NCI-H146 treated with DMSO at 0.1 percent for 48 hours (cell line): ENCODE results near the gene HCN4.

ENCODE experiments used
- DNase-seq: peaks from one replicate; lab custom pipeline; 2025; ENCODE audit not compliant: unreplicated experiment; lab: John Stamatoyannopoulos, UW

The HCN4 gene

DNA sequence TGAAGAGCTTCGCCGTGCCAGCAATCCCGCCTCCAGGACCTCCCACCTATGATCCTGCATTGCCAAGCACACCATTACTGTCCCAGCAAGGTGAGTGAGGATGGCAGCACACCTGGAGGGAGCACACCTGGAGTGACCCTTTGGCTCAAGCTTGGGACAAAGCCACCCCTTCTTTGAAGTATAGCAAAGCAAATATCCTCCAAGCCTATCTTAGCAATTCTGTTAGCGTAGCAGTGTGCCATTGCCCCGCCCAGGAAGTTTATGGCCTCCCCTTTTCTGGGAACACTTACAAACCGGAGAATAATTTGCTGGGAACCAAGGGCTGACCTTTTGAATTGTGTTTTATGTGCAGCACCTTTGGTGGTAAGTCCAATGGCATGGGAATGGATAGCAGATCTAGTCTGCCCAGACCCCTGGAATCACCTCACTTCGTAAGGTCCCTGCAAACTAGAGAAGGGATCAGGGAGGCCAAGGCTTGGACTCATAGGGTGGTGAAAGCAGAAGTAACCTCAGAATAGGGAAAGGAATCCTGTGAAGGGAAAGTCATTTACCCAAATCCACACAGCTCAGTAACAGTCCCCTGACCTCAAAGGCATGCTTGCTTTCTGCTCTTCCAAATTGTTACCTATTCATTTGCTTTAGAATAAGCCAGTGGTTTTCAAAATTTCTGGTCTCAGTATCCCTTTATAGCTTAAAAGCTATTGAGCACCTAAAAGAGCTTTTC lies 70.1 kb downstream of the HCN4 start:
- no peak for DNase-seq

DNA sequence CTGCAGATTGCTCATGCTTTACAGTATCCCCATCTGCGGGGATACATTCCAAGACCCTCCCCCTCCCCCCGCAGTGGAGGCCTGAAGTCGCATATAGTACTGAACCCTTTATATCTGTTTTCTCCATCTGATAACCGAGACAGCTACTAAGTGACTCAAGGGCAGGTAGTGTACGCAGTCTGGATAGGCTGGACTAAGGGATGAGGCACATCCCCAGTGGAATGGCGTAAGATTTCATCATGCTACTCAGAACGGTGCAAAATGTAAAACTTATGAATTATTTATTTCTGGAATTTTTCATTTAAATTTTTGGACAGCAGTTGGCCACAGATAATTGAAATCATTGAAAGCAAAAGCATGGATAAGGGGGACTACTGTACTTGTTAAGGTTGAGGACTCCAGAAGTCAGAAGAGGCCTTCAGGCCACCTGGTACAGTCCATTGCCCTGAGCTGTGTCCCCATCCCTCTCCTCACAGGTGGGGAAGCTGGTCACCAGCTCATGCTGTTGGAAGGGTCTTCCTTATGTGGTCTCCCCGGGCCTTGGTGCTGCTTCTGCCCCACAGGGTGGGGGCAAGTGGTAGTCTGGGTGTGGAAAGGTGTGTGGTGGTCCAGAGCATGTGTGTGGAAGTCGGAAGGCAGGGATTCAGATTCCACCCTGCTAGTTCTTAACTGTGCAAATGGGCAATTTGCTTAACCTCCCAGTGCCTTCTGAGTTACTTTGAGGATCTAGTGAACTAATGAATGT lies 72.0 kb downstream of the HCN4 start:
- no peak for DNase-seq

DNA sequence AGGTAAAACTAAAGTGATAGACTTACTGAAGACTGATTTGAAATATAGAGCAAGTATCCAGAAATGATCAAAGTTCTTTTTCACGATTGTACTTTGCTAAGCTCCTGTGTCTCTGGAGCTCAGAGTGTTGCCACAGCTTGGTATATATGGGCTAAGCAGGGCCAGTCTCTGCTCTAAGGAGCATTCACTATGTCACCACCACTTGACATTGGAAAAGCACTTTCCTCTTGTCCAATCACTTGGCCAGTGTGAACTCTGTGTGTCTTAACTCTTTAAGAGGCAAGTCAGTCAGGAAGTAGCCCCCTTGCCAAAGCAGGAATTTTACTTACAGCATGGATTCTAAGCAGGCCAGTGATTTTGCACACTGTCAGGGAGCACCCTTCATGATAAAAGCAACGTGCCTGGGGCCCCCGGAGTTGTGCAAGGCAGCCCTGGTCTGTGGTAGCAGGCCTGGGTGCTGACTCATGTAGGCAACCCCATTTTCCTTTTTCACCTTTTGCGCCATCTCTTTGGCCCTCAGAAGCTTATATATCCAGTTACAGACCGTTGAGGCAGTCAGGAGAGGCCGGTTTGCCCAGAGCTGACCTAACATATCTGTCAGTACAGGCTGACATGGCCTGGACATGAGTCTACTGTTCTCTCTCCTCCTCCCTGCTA lies 73.0 kb downstream of the HCN4 start:
- DNase-seq, result no peak

DNA sequence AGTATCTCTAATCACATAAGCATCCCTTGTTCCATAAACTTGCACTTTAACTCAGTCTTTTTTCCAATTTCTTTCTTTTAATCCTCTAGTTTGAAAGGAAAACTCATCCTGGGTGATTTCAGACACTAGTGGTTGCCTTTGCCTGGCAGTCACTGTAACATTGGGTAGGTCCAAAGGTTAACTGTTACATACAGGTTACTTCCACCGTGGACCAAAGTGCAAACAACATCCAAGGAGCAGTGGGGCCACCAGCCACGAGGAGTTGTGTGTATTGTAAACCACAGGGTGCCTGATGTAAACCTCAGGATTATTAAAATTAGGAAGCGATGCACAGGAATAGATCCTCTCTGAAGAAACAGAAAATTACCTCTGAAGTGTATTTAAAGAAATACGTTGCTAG lies 75.0 kb downstream of the HCN4 start:
- DNase-seq, result no peak

DNA sequence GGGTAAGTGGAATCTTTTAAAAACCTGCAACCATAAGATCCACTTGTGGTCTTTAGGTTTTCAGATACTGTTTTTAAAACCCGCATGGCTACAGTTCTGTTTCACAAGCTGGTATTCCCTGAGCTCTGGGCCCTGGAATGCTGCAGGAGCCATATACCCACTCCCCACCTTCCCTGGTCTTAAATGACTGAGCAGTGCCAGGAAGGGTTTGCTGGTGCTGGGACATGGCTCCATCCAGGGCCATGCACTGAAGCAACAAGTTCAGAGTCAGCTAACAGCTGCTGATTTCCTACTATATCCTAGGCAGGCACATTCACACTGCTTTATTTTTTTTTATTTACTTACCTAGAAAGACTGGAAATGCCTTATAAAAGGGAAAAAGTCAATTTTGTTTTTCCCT lies 77.3 kb downstream of the HCN4 start:
- DNase-seq, result no peak

DNA sequence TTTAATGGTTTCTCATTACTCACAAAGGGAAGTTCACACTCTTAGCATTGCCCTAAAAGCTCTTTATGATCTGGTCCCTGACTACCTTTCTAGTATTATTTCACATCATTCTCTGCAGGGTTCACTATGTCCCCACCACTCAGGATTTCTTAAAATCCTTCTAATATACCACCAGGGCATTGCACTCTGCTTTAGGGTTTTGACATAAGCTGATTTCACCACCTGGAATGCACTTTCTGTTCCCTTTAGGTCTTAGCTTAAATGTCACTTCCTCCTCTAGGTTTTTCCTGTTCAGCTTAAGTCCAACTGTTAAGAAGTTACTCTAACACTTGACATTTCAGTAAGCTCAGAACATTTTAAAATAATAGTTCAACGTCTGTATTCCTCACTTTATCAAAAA lies 81.7 kb downstream of the HCN4 start:
- no peak for DNase-seq

DNA sequence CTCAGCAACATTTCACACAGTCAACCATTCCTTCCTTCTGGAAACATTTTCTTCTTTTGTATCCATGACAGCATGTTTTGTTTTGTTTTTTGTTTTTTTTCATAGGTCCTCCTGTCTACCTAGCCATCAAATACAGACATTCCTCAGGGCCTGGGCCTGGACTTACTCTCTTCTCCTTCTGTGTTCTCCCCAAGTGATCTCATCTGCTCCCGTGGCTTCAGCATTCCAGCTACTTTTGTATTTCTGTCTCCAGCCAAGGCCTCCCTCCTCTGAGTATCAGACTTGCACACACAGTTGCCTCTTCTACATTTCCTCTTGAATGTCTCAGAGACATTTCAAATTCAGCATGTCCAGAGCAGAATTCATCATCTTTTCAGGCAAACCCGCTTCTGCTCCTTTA lies 82.4 kb downstream of the HCN4 start:
- no peak for DNase-seq

DNA sequence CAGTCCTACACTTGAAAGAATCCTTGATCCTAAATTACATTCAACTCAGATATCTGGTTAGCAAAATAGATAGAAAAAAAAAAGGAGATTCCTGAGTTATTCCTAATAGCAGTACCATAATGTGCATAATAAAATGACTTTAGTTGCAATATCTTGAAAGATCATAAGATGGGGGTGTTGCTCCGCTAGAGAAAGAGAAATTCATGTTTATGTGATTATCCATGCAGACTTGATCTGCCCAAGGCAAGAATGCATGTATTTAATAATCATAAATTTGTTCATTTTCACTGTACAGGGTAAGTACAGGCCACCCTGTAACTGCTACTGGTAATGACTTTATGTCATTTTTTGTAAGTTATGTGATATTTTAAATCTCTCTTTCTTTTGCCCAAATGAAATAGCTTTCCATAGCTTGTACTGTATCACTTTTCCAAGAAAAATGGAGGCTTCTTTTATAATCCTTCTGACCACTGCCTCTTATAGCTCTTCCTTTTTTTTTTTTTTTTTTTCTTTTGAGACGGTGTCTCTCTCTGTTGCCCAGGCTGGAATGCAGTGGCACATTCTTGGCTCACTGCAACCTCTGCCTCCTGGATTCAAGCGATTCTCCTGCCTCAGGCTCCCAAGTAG lies 84.6 kb downstream of the HCN4 start:
- DNase-seq, result peak; percentile 0

DNA sequence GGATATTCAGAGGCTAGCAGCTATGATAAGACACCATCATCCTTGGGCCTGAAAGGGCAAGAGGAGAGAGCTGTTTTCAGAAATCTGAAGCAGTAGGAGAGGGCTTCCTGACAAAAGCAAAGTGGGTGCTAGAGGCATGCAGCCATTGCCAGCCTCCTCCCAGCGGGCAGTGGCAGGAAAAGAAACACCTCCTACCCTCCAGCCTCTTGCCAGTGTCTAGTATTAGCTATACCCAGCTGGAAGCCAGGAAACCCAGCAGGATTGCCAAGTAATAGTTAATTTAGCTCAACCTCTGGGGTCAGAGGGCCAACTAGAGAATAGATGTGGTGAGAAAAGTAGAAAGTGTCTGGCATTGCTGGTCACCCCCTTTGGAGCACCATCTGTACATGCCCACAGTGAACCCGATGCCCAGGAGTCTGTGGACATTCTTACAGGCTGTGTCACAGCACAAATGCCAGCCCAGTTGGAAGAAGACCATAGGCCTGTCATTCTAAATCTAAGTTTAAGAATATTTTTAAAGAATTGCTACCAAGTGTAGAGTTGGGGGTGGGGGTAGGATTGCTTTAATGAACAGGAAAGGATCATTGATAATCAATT lies 85.3 kb downstream of the HCN4 start:
- DNase-seq, result peak; percentile 1

DNA sequence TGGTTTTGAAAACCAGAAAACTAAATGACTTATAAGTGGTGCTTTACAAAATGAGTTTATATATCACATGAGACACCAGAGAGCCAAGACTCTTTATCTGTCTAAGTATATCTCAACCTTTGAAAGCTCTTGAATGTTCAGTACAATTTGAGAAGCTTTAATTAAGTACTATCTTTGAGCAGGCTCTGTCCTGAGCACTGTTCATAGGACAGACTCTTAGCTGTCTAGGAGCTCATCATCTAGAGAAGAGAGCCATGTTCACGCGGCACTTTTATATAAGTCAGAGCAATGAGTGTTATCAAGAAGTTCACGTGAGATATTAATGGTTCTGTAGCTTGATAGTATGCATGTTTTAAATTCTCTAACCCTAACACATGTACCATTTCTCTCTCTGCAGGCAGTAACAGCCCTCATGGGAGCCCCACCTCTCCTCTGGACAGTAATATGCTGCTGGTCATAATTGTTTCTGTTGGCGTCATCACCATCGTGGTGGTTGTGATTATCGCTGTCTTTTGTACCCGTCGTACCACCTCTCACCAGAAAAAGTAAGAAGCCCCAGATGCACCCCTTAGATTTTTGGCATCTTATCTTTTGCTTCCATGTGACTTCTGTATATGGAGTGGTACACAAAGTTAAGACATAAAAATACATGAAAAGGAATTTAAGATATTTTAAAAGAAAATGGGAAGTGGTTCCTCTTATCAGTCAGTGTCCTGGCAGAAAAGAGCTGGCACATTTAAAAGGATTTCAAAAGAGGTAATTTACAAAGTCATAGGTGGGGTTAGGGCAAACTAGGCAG lies 86.0 kb downstream of the HCN4 start:
- DNase-seq, result no peak

DNA sequence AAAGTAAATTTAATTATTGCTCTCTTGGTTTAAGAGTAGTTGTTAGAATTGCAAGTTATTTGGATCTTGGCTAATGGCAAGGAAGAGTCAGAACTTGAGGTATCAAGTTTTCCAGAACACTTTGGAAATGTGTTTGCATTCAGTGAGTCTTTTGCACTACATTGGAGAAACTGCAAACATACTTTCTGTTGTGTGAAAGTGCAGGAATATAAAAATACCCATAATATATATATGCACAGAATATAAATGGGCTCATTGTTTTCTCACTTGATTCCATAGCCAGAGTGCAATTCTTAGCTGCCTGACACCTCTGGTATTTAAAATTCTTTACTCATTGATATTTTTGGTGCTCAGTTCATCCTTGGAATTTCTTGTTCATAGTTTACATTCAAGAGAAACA lies 92.9 kb downstream of the HCN4 start:
- DNase-seq, result no peak

DNA sequence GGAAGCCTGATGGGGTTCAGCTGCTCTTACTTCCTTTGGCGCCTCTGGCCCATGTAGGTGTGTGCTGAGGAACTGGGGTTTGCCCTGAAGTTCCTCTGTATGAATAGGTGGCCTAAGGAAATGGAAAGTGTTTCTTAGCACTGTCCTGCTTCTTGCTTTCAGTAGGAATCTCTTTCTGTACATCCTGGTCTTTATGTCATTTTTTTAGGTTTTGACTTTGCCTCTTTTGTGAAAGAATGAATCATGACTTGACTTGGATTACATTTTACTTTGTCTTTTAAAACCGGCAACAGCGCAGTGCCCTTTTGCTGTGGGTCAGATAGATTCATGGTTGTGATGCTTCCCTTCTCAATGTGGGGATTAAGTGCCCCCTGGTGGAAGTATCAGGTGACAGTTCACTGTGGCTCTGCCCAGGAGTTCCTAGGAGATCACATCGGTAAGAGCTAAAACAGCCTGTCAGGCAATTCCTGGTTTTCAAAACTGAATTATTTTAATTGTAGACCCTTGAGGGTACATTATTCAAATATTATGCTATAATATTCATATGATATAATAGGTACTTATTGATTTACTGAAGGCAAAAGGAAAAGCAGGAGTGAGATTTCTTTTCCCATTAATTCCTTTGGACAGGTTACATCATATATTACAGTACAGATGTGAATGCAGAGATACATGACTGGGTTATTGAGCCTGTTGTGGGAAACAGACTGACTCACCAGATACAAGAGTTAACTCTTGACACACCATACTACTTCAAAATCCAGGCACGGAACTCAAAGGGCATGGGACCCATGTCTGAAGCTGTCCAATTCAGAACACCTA lies 95.4 kb downstream of the HCN4 start:
- peak; percentile 16 for DNase-seq

DNA sequence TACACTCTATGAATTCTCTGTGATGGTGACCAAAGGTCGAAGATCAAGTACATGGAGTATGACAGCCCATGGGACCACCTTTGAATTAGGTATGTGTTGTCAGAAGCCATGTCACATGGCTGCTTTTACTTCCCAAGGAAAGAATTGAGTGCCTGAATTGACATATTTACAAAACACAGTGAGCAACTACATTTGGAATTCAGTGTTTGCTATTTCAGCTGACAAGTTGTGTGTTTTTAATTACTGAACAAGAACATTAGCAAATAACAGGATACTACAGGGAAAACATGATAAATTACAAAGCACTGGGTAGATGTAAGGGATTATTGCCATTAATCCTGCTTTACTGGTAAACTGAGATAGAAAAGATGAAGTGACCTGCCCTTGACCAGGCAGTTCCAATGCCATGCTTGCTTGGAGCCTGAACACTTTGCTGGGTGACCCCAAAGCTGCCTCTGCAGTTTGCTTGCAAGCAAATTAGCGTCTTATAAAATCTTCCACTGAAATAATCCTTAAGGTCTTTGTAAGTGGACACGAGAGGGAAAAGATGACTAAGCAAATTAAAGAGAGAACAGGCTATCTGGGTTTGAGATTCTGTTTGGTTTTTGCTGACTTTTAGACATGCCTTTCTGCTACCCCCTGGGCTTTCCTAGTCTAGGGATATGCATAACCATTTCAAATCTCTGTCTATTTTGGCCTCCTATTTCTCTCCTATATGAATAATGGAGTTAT lies 98.2 kb downstream of the HCN4 start:
- no peak for DNase-seq
